ENCODE measurements around the gene ARHGAP19. TPM values are rescaled to one million over a fixed set of nuclear protein-coding genes. Genes with fewer than 3 reads are reported as not detected.
A peak's percentile ranks its signal among the peaks of the same experiment; 100 is the strongest.

Gene ARHGAP19
- total and polyA plus RNA-seq, 9 of the 15 experiments (the other 6 are each of a cell fraction or from before 2014, with no cell fraction given): 14.8 to 49.5 (median 26.8) TPM

- TF ChIP-seq, protein P1, sequence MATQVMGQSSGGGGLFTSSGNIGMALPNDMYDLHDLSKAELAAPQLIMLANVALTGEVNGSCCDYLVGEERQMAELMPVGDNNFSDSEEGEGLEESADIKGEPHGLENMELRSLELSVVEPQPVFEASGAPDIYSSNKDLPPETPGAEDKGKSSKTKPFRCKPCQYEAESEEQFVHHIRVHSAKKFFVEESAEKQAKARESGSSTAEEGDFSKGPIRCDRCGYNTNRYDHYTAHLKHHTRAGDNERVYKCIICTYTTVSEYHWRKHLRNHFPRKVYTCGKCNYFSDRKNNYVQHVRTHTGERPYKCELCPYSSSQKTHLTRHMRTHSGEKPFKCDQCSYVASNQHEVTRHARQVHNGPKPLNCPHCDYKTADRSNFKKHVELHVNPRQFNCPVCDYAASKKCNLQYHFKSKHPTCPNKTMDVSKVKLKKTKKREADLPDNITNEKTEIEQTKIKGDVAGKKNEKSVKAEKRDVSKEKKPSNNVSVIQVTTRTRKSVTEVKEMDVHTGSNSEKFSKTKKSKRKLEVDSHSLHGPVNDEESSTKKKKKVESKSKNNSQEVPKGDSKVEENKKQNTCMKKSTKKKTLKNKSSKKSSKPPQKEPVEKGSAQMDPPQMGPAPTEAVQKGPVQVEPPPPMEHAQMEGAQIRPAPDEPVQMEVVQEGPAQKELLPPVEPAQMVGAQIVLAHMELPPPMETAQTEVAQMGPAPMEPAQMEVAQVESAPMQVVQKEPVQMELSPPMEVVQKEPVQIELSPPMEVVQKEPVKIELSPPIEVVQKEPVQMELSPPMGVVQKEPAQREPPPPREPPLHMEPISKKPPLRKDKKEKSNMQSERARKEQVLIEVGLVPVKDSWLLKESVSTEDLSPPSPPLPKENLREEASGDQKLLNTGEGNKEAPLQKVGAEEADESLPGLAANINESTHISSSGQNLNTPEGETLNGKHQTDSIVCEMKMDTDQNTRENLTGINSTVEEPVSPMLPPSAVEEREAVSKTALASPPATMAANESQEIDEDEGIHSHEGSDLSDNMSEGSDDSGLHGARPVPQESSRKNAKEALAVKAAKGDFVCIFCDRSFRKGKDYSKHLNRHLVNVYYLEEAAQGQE (IDR thresholded peaks at IDR 0.05; ENCODE audit: borderline replicate concordance): no peak
- TF ChIP-seq, protein P1 (CRISPR knock-in tag; IDR thresholded peaks at IDR 0.05; ENCODE audit: low read depth): no peak
- TF ChIP-seq GATA2 (CRISPR knock-in tag; IDR thresholded peaks at IDR 0.05): no peak
- TF ChIP-seq, protein P2, sequence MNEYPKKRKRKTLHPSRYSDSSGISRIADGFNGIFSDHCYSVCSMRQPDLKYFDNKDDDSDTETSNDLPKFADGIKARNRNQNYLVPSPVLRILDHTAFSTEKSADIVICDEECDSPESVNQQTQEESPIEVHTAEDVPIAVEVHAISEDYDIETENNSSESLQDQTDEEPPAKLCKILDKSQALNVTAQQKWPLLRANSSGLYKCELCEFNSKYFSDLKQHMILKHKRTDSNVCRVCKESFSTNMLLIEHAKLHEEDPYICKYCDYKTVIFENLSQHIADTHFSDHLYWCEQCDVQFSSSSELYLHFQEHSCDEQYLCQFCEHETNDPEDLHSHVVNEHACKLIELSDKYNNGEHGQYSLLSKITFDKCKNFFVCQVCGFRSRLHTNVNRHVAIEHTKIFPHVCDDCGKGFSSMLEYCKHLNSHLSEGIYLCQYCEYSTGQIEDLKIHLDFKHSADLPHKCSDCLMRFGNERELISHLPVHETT (CRISPR knock-in tag; conservative IDR thresholded peaks at IDR 0.05 in 1 of 2, IDR thresholded peaks at IDR 0.05 in 1 of 2): no peak
- peak; percentile 85 for TF ChIP-seq EP400 (IDR thresholded peaks at IDR 0.05)
- TF ChIP-seq ZNF134 (CRISPR knock-in tag; conservative IDR thresholded peaks at IDR 0.05): no peak
- no peak for TF ChIP-seq ZNF408 (CRISPR knock-in tag; IDR thresholded peaks at IDR 0.05; ENCODE audit: low read depth)
- no peak for TF ChIP-seq ZNF124 (CRISPR knock-in tag; IDR thresholded peaks at IDR 0.05)
- no peak for TF ChIP-seq SMC3 (conservative IDR thresholded peaks at IDR 0.05; ENCODE audit: insufficient read depth, low read depth, low read length)
- TF ChIP-seq ETV5 (CRISPR knock-in tag; IDR thresholded peaks at IDR 0.05; ENCODE audit: low read depth): no peak
- no peak for TF ChIP-seq NR1H2 (CRISPR knock-in tag; IDR thresholded peaks at IDR 0.05)
- TF ChIP-seq PKNOX1 (IDR thresholded peaks at IDR 0.05): no peak
- no peak for TF ChIP-seq TAF15 (IDR thresholded peaks at IDR 0.05; ENCODE audit: low read depth, low read length)
- no peak for TF ChIP-seq ZKSCAN1 (IDR thresholded peaks at IDR 0.05; ENCODE audit: low read depth, low read length)
- TF ChIP-seq THAP12 (CRISPR knock-in tag; IDR thresholded peaks at IDR 0.05): peak; percentile 41; the same call in 1 of the 2 replicates
Measured at GRCh38 chr10:97334370-97335175, 42.1 kb upstream of the ARHGAP19 start, which contains the start of gene FRAT2 (continued).

All from K562 (cell line).